Measurements from ENCODE around the gene CDKAL1.
"Not testable (repeated sequence)": the region's sequence is repeated elsewhere in the genome, so short reads cannot be mapped to it uniquely, and the experiment has no call there.

CDKAL1 gene

GRCh38 chr6:20924094-20924493 lies 389.8 kb downstream of the CDKAL1 start:
- not testable (repeated sequence) for DNase-seq (ENCODE audit: low read depth in 2 of 2)

GRCh38 chr6:20924911-20925543 lies 390.8 kb downstream of the CDKAL1 start:
- no peak for DNase-seq (ENCODE audit: low read depth in 2 of 2)

GRCh38 chr6:20927130-20927860 lies 393.0 kb downstream of the CDKAL1 start:
- no peak for DNase-seq (ENCODE audit: low read depth in 2 of 2)

- no peak for DNase-seq (ENCODE audit: low read depth in 2 of 2)
Measured at GRCh38 chr6:20929283-20929682, 395.0 kb downstream of the CDKAL1 start.

GRCh38 chr6:20931093-20931492 lies 396.8 kb downstream of the CDKAL1 start:
- no peak for DNase-seq (ENCODE audit: low read depth in 2 of 2)

- DNase-seq (ENCODE audit: low read depth in 2 of 2): no peak
Measured at GRCh38 chr6:20931772-20932171, 397.5 kb downstream of the CDKAL1 start.

GRCh38 chr6:20932284-20932683 lies 398.0 kb downstream of the CDKAL1 start:
- DNase-seq (ENCODE audit: low read depth in 2 of 2): no peak

GRCh38 chr6:20933057-20933788 lies 399.0 kb downstream of the CDKAL1 start:
- DNase-seq (ENCODE audit: low read depth in 2 of 2): no peak

- no peak for DNase-seq (ENCODE audit: low read depth in 2 of 2)
Measured at GRCh38 chr6:20936949-20937348, 402.7 kb downstream of the CDKAL1 start.

- no peak for DNase-seq (ENCODE audit: low read depth in 2 of 2)
Measured at GRCh38 chr6:20939161-20939775, 405.0 kb downstream of the CDKAL1 start.

GRCh38 chr6:20943040-20943627 lies 408.9 kb downstream of the CDKAL1 start:
- DNase-seq (ENCODE audit: low read depth in 2 of 2): no peak

- no peak for DNase-seq (ENCODE audit: low read depth in 2 of 2)
Measured at GRCh38 chr6:20943922-20944321, 409.7 kb downstream of the CDKAL1 start.

GRCh38 chr6:20946022-20946421 lies 411.8 kb downstream of the CDKAL1 start:
- DNase-seq (ENCODE audit: low read depth in 2 of 2): no peak

- no peak for DNase-seq (ENCODE audit: low read depth in 2 of 2)
Measured at GRCh38 chr6:20946890-20947289, 412.6 kb downstream of the CDKAL1 start.

GRCh38 chr6:20947977-20948376 lies 413.7 kb downstream of the CDKAL1 start:
- DNase-seq (ENCODE audit: low read depth in 2 of 2): no peak

GRCh38 chr6:20948556-20948955 lies 414.3 kb downstream of the CDKAL1 start:
- no peak for DNase-seq (ENCODE audit: low read depth in 2 of 2)

- DNase-seq (ENCODE audit: low read depth in 2 of 2): no peak
Measured at GRCh38 chr6:20949138-20949537, 414.9 kb downstream of the CDKAL1 start.

GRCh38 chr6:20952699-20953474 lies 418.6 kb downstream of the CDKAL1 start:
- no peak for DNase-seq (ENCODE audit: low read depth in 2 of 2)

GRCh38 chr6:20954315-20954714 lies 420.1 kb downstream of the CDKAL1 start:
- DNase-seq (ENCODE audit: low read depth in 2 of 2): no peak

- DNase-seq (ENCODE audit: low read depth in 2 of 2): no peak
Measured at GRCh38 chr6:20955131-20955530, 420.9 kb downstream of the CDKAL1 start.

- DNase-seq (ENCODE audit: low read depth in 2 of 2): no peak
Measured at GRCh38 chr6:20955751-20956150, 421.5 kb downstream of the CDKAL1 start.
